HuH-7 (cell line): ENCODE measurements around the gene CD164.
"Not testable (repeated sequence)": the region's sequence is repeated elsewhere in the genome, so short reads cannot be mapped to it uniquely, and the experiment has no call there.

Experiments used
- DNase-seq: peaks from one replicate; pipeline ENCODE4 v3.0.0; 2011; ENCODE audit warnings: low spot score

Gene CD164

GRCh38 chr6:109374326-109374892, 7.9 kb downstream of the CD164 start:
- DNase-seq, result no peak

DNA sequence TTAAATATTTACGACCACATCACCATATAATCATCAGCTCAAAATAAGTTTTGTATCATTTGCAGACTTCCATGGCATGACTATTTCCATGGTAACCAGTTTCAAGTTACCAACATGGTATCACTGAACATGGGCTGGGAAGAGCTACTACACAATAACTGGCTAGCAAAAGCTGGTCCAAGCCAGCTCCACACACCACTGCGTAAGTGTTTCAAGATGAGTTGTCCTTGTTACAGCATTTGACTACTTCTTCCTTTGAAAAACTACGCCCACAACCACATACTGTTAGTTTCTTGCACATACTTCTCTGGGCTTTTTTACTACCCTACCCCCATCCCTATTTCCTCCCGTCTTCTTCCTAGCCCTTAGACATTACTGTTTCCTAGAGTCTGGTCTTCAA, 8.5 kb downstream of the CD164 start:
- no peak for DNase-seq

DNA sequence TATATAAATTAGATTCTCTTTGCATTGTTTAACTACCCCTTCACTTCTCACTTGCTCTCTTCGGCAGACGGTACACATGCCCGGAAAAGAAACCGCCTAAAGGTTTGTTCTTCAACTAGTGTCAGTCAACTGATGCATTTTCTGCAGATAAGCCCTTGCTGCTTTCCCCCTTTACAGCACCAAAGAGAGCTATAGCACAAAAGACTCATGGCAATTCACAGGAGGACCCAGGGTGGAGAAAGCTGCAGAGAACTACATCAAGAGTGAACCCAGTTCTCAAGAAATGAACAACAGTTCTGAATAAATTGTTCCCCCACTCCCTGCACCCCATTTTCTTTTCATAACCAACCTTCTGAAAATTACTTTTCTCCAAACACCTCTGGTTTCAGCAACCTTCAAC, 8.9 kb downstream of the CD164 start:
- DNase-seq, result no peak

DNA sequence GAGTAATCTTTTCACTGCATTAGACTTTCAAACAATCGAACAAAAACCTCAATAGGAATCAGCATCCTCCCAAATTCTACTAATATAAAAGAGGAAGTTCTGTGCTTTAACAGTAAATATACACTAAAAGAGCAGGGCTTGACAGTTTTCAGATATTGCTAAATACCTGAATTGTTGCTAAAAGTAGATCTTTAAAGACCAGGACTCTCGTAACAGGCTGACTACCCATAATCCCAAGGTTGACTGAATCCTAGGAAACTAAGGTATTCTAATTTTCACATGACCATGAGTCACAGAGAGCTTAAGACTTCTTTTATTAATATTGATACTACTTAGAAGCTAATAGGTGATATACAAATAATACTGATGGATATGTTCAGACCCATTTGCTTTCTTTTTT, 10.1 kb downstream of the CD164 start:
- no peak for DNase-seq

GRCh38 chr6:109370792-109371191, 11.5 kb downstream of the CD164 start:
- no peak for DNase-seq

DNA sequence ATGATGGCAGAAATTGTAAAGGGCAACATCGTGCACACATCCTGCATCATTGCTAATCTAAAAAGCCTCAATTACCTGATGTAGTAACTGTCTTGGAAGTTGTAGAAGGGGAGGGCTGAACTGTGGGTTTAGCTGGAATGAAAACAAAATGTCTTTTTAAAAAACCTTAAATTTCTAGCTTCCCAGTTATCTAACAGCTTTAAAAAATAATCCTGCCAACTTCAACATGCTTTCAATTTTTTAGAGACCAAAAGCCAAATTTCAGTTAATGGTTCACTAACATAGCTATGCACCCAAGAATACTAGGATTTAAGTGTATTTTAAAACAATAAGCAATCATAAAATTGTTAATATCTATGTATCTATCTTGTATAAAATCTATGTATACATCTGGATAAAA, 11.9 kb downstream of the CD164 start:
- DNase-seq, result no peak

DNA sequence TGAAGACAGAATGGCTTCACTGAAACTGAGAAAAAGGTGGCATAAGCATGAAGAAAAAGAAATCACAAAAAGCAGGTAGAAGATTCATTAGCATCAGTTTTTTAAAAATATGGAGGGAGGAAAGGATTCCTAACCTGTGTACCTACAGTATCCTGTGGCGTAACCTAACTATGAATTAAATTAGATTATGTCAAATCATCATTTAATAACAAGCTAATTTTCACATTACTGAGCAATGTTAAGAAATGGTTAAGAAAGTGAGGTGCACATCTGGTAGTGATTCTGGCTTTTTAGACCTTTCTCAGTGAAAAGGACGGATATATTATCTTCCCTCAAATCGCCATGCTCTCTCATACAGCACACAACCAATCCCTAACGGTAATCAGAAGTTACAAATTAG, 12.5 kb downstream of the CD164 start:
- DNase-seq, result no peak

DNA sequence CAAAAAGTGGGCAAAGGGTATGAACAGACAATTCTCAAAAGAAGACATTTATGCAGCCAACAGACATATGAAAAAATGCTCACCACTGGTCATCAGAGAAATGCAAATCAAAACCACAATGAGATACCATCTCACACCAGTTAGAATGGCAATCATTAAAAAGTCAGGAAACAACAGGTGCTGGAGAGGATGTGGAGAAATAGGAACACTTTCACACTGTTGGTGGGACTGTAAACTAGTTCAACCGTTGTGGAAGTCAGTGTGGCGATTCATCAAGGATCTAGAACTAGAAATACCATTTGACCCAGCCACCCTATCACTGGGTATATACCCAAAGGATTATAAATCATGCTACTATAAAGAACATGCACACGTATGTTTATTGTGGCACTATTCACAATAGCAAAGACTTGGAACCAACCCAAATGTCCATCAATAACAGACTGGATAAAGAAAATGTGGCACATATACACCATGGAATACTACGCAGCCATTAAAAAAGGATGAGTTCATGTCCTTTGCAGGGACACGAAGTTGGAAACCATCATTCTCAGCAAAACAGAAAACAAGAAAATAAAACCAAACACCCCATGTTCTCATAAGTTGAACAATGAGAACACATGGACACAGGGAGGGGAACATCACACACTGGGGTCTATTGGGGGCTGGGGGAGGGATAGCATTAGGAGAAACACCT, 17.7 kb downstream of the CD164 start:
- DNase-seq, result not testable (repeated sequence)

DNA sequence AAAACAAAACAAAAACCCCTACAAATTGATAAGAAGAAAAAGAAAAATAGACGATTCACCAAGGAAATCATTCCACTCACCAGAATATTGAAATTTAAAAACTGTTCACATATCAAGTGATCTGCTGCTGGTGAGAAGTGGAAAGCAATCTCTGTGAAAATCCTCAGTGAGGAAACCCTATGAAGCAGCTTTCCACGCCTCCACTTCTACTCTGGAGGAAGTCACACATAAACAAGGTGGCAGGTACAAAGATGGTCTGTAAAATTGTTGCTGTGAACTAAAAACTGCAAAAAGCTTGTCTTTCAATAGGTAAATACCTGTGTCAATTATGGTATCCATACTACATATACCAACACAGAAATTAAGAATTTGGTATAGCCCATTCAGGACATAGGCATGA, 18.5 kb downstream of the CD164 start:
- DNase-seq, result no peak

DNA sequence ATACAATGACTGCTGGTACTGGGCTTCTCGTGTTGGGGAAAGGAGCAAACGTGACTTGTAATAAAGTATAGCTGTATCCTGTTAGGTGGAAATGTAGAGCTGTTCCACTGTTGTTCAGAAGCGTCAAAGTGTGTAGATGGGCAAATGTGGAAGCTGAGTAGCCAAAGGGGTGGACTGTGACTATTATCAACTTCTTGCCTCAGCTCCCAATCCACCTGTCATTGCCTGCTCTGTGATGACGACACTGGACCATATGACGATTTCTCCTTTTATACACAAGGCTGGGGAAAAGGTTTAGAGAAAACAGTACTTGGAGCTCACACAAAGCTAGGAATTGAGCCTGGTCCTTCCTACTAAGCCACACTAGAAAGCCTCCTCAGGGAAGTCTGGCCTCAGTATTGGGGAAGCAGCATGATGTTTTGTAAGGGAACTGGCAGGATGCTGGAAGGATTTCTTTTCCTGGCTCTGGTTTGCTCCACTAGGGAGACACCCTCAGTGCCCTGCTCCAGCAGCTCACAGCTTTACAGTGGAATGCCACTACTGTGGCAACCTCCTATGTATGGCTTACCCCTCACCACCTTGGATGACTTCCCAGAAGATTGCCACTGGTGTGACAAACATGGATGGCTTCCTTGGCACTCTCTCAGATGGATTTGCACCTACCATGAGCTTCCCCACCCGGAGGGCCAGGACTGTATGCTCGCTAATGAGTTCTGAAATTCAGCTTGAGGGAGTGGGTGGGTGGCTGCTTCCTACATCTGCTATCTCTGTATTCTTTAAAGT, 20.0 kb downstream of the CD164 start:
- no peak for DNase-seq

DNA sequence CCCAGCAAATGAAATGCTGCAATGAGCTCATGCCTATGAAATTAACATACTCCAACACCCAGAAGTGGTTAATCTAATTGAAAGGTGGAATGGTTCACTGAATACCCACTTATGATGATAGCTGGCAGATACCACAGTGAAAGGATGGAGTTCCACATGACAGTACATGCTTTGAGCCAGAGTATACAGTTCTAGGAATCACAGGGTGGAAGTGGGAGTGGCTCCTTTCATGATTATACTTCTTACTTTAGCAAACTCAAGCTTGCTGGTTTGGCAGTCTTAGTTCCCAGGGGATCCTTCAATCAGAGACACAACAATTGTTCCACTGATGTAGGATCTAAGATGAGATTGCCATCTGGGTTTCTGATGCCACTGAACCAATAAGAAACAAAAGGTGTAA, 21.5 kb downstream of the CD164 start:
- no peak for DNase-seq

DNA sequence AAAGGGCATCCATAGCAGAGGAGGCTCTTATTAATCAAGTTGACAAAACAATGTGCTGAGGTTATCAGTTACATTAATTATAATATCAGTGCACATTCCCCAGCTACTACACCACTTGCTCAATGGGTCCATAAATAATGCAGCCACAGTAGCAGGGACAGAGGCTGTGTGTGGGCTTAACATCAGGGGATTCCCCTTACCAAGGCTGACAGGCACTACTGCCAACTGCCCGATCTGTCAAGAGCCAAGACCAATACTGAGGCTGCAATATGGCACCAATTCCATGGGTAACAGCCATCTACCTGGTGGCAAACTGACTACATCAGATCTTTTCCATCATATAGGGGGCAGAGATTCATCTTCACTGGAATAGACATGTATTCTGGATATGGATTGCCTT, 22.0 kb downstream of the CD164 start:
- DNase-seq, result no peak

DNA sequence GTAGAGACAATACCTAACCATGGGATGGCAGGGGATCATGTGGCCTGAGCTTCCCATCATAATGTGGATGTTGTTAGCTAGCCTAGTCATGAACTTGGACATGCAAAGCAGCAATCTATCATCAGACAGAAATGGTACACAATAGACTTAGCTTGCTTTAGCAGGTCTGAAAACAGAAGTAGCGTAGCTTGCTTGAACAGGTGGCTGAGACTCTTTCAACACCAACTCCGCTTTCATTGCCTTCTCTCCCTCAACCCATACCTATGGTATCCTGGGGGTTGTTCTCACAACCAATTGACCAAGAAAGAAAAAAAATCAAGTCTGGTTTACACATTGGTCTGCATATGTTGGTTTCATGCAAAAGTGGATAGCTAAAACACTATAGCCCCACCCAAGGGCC, 23.0 kb downstream of the CD164 start:
- DNase-seq, result no peak

DNA sequence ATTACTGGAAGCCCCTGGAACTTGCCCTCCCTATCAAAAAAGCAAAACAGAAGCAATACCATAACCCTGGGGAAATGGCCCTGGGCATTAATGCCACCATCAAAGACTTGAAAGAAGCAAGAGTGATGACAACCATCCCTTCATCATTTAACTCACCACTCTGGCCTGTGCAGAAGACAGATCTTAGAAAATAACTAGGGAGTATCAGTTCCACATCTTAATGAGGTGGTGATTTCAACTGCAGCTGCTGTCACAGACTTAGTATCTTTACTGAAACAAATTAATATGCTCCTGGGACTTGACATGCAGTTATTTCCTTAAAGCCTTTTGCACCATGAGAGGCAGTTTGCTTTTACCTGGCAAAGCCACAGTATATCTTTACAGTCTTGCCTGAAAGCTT, 24.1 kb downstream of the CD164 start:
- DNase-seq, result no peak

DNA sequence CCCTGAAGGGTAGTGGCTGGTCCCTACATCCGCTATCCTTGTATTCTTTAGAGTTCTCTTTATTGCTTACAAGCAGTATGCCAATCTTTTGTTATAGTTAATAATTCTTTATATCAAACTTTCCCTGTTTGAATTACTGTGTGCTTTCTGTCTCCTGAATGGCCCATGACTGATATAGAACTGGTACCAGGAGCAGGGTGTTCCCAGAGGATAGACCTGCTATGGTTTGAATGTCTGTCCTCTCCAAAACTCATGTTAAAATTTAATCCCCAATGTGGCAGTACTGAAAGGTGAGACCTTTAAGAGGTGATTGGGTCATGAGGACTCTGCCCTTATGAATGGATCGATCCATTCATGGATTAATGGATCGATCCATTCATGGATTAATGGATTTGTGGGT, 26.0 kb downstream of the CD164 start:
- no peak for DNase-seq

DNA sequence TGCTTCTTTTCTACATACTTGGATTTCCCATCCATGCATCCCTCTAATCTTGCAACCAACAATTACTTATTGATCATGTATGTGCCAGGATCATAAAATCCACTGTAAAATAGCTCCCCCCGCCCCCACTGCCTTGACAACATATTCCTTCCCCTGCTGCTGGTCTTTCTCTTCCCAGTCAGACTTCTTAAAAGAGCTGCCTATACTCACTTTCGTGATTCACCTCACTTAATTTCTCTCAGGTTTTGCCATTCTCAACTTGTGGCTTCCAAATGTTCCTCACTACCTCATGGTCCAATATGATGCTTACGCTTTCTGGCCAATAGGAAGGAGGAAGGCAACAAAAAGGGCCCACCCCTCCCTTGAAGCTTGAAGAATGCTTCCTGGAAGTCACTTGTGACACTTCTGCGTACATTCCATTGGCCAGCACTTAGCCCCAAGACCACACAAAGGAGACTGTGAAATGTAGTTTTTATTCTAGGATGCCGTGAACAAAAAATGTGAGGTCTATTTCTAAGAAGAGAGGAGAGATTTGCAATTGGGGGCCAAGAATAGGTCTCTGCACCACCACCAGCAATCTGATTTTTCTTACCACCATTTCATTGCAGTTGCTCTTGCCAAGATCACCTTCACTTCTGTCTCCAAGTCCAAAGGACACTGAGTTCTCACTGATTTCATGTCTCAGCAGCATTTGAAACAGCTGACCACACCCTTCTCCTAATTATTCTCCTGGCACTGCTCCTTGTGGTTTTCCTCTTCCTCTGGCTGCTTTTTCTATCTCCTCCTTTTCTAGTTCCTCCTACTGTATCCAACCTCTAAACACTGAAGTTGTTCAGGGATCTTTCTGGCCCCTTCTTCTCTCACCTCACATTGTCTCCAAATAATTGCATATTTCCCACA, 30.8 kb downstream of the CD164 start:
- no peak for DNase-seq

- peak; percentile 47 for DNase-seq
Measured at GRCh38 chr6:109349419-109349987, 32.8 kb downstream of the CD164 start.

GRCh38 chr6:109348226-109348625, 34.0 kb downstream of the CD164 start:
- DNase-seq, result no peak

- DNase-seq, result no peak
Measured at GRCh38 chr6:109347779-109348178, 34.5 kb downstream of the CD164 start.

GRCh38 chr6:109345986-109346385, 36.3 kb downstream of the CD164 start:
- DNase-seq, result no peak

DNA sequence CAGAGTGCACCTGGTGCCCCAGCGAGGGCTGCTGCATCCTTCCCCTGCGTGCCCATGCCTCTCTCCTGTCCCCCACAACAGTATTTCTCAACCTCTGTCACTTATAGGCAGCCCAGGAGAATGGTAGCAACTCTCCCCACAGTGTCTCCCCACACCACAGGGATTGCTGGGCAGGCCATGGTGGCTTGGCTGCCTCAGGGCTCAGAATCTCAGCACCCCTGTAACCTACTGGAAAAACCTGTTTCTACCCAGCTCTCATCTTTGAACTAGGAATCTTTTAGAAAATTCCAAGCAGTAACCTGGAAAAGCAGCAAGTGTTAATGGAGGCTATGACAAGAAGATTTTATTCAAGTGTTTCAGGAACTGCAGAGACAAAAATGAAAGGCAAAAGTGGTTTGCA, 38.0 kb downstream of the CD164 start:
- DNase-seq, result no peak

GRCh38 chr6:109343518-109343917, 38.7 kb downstream of the CD164 start:
- DNase-seq, result no peak
